AG10803 (cell line): ENCODE measurements around the gene MS4A15.
"Not testable (repeated sequence)": the region's sequence is repeated elsewhere in the genome, so short reads cannot be mapped to it uniquely, and the experiment has no call there.

Source experiments
- DNase-seq: peaks from one replicate; pipeline ENCODE4 v3.0.0; 2010; ENCODE audit warnings: low read depth
- H3K4me3 ChIP-seq: 2 replicates; pipeline ENCODE4 v1.5.1; 2011; ENCODE audit warnings: mild to moderate bottlenecking, low read length, control low read depth
- TF ChIP-seq, protein P1 (sequence below): conservative IDR thresholded peaks from 2 replicates; pipeline ENCODE4 v1.5.1; 2011; ENCODE audit warnings: mild to moderate bottlenecking, low read length, control low read depth, inconsistent platforms

The MS4A15 gene

DNA sequence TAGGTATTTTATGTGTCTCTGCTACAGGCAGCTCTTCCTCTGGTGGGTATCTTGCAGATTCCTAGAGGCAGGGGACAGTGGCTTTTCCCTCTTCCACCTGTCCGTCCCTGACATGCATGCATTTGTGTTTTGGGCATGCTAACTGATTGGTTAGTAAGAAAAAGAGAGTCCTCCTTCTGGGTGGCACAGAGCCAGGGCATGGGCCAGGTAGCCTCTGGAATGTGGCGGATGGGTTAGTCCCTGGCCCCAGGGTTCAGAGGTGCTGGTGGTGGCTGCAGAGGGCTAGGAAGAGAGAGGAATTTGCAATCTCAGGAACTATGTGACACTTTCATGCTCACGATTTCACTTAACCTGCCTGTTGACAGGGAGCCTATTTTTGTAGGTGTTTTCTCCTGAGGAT is 5.8 kb upstream of the MS4A15 start:
- H3K4me3 ChIP-seq: no peak overlapping the region
- TF ChIP-seq, protein P1, sequence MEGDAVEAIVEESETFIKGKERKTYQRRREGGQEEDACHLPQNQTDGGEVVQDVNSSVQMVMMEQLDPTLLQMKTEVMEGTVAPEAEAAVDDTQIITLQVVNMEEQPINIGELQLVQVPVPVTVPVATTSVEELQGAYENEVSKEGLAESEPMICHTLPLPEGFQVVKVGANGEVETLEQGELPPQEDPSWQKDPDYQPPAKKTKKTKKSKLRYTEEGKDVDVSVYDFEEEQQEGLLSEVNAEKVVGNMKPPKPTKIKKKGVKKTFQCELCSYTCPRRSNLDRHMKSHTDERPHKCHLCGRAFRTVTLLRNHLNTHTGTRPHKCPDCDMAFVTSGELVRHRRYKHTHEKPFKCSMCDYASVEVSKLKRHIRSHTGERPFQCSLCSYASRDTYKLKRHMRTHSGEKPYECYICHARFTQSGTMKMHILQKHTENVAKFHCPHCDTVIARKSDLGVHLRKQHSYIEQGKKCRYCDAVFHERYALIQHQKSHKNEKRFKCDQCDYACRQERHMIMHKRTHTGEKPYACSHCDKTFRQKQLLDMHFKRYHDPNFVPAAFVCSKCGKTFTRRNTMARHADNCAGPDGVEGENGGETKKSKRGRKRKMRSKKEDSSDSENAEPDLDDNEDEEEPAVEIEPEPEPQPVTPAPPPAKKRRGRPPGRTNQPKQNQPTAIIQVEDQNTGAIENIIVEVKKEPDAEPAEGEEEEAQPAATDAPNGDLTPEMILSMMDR: no peak
- no peak for DNase-seq

DNA sequence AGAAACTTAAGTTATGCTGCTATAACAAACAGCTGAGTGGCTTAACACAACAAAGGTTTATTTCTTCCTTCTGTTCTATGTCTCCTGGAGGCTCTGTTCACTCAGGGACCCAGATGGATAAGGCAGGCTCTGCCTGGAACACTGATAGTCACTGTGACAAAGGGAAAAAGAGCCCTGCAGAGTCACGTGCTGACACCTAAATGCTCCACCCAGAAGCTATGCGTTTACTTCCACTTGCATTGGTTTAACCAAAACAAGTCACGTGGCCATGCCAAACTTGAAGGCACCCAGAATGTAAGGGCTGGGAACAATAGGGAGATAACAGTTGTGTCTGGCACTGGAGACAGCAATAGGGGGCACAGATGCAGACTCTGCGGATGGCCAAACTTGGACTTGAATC is 3.4 kb upstream of the MS4A15 start:
- DNase-seq: no peak
- no peak overlapping the region for H3K4me3 ChIP-seq
- TF ChIP-seq, protein P1: no peak

GRCh38 chr11:60754887-60755286 is 1.8 kb upstream of the MS4A15 start:
- TF ChIP-seq, protein P1: no peak
- DNase-seq: no peak
- no peak overlapping the region for H3K4me3 ChIP-seq

DNA sequence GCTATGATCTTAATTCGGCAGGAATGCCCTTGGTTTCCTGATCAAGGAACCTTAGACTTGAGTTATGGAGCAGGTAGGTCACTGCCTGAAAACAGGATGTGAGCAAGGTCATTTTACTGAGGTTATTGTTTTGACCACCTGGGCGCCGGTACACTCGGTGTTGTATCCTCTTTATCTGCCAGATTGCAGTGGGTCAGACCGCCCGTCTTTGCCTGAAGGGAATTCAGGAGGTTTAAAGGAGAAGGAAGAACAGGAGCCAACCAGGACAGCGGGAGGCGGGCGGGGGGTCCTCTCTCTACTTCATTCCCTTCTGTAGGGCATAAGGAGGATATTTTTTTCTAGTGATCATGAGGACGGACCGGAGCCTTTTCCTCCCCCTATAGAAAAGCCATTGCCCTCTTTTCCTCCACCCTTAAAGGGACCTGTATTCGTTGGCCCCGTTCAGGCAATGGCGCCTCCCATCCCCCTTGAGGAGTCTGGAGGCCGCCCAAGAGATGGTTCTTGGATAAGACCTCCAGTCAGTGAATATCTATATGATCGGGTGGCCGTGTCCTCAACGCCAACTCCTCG is 649 bp downstream of the MS4A15 start:
- no peak overlapping the region for H3K4me3 ChIP-seq
- no peak for DNase-seq
- TF ChIP-seq, protein P1: no peak

DNA sequence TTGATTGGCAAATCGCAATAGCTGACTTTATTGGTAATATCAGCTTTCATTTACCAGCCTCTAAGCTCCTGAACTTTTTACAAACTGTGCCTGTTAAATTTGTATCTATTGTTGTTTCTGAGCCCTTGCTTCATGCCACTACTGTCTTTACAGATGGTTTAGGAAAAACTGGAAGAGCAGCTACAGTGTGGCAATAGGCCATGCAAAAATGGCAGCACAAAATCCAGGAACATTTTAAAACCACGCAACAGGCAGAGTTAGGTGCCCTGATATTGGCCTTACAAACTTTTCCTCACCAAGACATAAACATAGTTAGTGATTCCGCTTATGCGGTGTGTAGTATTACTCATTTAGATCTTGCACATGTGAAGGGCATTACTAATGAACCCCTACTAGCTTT is 2.0 kb downstream of the MS4A15 start:
- DNase-seq, H3K4me3 ChIP-seq: not testable (repeated sequence)

- not testable (repeated sequence) for H3K4me3 ChIP-seq, DNase-seq
Observed at GRCh38 chr11:60759438-60760225, 3.0 kb downstream of the MS4A15 start.

GRCh38 chr11:60761436-60762190 is 4.9 kb downstream of the MS4A15 start:
- DNase-seq: no peak

More at GRCh38 chr11:60761436-60762190, 4.9 kb downstream of the MS4A15 start:
- no peak overlapping the region for H3K4me3 ChIP-seq
- TF ChIP-seq, protein P1: no peak
